ENCODE results near the gene CIAO2B. TPM values are rescaled to one million over a fixed set of nuclear protein-coding genes. Genes with fewer than 3 reads are reported as not detected.

The CIAO2B gene
- total and polyA plus RNA-seq, 2 donors (not counting 3 experiments of a cell fraction or from before 2014, with no cell fraction given), result 78.7 to 314 TPM

DNA sequence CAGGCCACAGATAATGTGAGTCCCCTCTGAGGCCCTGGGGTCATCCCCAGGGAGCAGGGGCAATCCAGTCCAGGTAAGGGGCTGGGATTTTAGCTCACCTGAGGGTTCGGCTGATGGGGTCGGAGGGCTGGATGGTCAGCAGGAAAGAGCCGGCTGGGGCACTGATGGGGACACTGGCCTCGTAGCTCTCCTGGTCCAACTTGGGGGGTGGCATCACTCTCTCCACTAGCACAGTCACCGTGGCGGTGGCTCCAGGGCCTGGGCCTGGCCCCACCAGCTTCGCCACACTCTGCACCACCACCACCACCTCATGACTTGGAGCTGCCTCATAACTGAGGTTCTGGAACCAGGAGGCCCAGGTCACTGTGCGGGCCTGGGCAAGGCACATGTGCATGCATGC is 22.4 kb downstream of the CIAO2B start:
- Histone ChIP-seq H2AFZ (ENCODE audit: low read depth, low read length) (no peak overlapping the region), H3K27me3 (ENCODE audit: control insufficient read depth in 2 of 2, insufficient read depth in 2 of 2, low read length in 2 of 2) (peaks cover 0 to 4% of the 10 kb centered on the region in 2 experiments), H3K9ac (replicated peaks; ENCODE audit: extremely low read depth, insufficient read depth, low read length) (no peak overlapping the region), H3K4me3 (replicated peaks in 1 of 3; ENCODE audit: insufficient read depth in 1 of 3, low read depth in 1 of 3, low read length in 3 of 3) (no peak overlapping the region), H4K20me1 (replicated peaks; ENCODE audit: control insufficient read depth, extremely low read depth, insufficient read depth, low read length) (no peaks in the 10 kb centered on the region), H3K4me2 (ENCODE audit: insufficient read depth, low read length) (no peak overlapping the region), H3K79me2 (ENCODE audit: control insufficient read depth, insufficient read depth, low read length) (no peaks in the 10 kb centered on the region), H3K36me3 (ENCODE audit: control insufficient read depth in 2 of 2, extremely low read depth in 1 of 2, insufficient read depth in 2 of 2, low read length in 2 of 2) (no peaks in the 10 kb centered on the region), H3K9me1 (replicated peaks; ENCODE audit: control insufficient read depth, extremely low read depth, insufficient read depth, low read length) (no peaks in the 10 kb centered on the region), H3K27ac (ENCODE audit: insufficient read depth, low read depth, low read length) (no peak overlapping the region), H3K9me3 (replicated peaks; ENCODE audit: control insufficient read depth, insufficient read depth, low read length) (no peaks in the 10 kb centered on the region), H3K4me1 (ENCODE audit: control insufficient read depth, extremely low read depth, insufficient read depth, low read length) (no peaks in the 10 kb centered on the region)
- BruUV-seq (replicated peaks), result no TSS peak
- ChIA-PET CTCF (interaction anchor here (2.9 to 3.1 kb wide), 2 partner anchors 15 to 17 kb away, joined by 13 to 18 read pairs; no protein-coding TSS in a partner anchor), POLR2A (no interaction called here)
- DNase-seq (ENCODE audit: low read depth, low spot score) (no peak), FAIRE-seq (no peak)
- dilution Hi-C loops (cut with MboI; ENCODE audit: extremely low pct_ligation_motif_present, low sequenced_read_pairs) (no loop called here), intact Hi-C loops (cut with micrococcal nuclease) (no loop called here)
- TF ChIP-seq FOS (IDR thresholded peaks at IDR 0.05; ENCODE audit: borderline replicate concordance, insufficient read depth, low read length), result no peak
- TF ChIP-seq GATA2 (IDR thresholded peaks at IDR 0.05; ENCODE audit: insufficient read depth, insufficient read length, low read depth, low read length), result no peak
- TF ChIP-seq POLR2A (IDR thresholded peaks at IDR 0.05; ENCODE audit: low read depth, low read length), result no peak
- TF ChIP-seq MYC (IDR thresholded peaks at IDR 0.05; ENCODE audit: low read depth, low read length), result no peak
- TF ChIP-seq JUN (IDR thresholded peaks at IDR 0.05; ENCODE audit: borderline replicate concordance, insufficient read depth, insufficient read length, low read depth), result no peak
- no peak for TF ChIP-seq POLR2AphosphoS5 (IDR thresholded peaks at IDR 0.05; ENCODE audit: insufficient read depth, low read depth, low read length)
- no peak for TF ChIP-seq EZH2 (IDR thresholded peaks at IDR 0.05; ENCODE audit: borderline replicate concordance, low read depth, low read length, severe bottlenecking)
- TF ChIP-seq, protein P1, sequence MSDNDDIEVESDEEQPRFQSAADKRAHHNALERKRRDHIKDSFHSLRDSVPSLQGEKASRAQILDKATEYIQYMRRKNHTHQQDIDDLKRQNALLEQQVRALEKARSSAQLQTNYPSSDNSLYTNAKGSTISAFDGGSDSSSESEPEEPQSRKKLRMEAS (IDR thresholded peaks at IDR 0.05; ENCODE audit: insufficient read depth, insufficient read length), result no peak
- TF ChIP-seq, protein P2, sequence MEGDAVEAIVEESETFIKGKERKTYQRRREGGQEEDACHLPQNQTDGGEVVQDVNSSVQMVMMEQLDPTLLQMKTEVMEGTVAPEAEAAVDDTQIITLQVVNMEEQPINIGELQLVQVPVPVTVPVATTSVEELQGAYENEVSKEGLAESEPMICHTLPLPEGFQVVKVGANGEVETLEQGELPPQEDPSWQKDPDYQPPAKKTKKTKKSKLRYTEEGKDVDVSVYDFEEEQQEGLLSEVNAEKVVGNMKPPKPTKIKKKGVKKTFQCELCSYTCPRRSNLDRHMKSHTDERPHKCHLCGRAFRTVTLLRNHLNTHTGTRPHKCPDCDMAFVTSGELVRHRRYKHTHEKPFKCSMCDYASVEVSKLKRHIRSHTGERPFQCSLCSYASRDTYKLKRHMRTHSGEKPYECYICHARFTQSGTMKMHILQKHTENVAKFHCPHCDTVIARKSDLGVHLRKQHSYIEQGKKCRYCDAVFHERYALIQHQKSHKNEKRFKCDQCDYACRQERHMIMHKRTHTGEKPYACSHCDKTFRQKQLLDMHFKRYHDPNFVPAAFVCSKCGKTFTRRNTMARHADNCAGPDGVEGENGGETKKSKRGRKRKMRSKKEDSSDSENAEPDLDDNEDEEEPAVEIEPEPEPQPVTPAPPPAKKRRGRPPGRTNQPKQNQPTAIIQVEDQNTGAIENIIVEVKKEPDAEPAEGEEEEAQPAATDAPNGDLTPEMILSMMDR (IDR thresholded peaks at IDR 0.05; ENCODE audit: extremely low read depth in 1 of 2, insufficient read depth in 1 of 2, low read depth in 1 of 2, low read length in 2 of 2), result no peak
